Measurements from ENCODE around the gene DNAJC25.
"Not testable (repeated sequence)": the region's sequence is repeated elsewhere in the genome, so short reads cannot be mapped to it uniquely, and the experiment has no call there.

Gene DNAJC25

GRCh38 chr9:111610149-111610548 is 21.0 kb upstream of the DNAJC25 start:
- H3K4me1 Mint-ChIP-seq (ENCODE audit: low read depth) = no peaks in the 10 kb centered on the region
- intact Hi-C loops (cut with micrococcal nuclease) = no loop called here
- H3K9me3 Mint-ChIP-seq = no peaks in the 10 kb centered on the region
- H3K27me3 Mint-ChIP-seq = peaks cover 52% of the 10 kb centered on the region
- no peak overlapping the region for H3K27ac Mint-ChIP-seq
- H3K4me3 Mint-ChIP-seq = no peak overlapping the region
- no peaks in the 10 kb centered on the region for H3K36me3 Mint-ChIP-seq (ENCODE audit: low read depth)

- Mint-ChIP-seq H3K4me3 (no peak overlapping the region), H3K4me1 (ENCODE audit: low read depth) (no peaks in the 10 kb centered on the region), H3K27me3 (peaks cover 48% of the 10 kb centered on the region), H3K9me3 (no peaks in the 10 kb centered on the region), H3K27ac (no peak overlapping the region), H3K36me3 (ENCODE audit: low read depth) (no peaks in the 10 kb centered on the region)
- intact Hi-C loops (cut with micrococcal nuclease) = no loop called here
Measured at GRCh38 chr9:111610845-111611244, 20.3 kb upstream of the DNAJC25 start.

DNA sequence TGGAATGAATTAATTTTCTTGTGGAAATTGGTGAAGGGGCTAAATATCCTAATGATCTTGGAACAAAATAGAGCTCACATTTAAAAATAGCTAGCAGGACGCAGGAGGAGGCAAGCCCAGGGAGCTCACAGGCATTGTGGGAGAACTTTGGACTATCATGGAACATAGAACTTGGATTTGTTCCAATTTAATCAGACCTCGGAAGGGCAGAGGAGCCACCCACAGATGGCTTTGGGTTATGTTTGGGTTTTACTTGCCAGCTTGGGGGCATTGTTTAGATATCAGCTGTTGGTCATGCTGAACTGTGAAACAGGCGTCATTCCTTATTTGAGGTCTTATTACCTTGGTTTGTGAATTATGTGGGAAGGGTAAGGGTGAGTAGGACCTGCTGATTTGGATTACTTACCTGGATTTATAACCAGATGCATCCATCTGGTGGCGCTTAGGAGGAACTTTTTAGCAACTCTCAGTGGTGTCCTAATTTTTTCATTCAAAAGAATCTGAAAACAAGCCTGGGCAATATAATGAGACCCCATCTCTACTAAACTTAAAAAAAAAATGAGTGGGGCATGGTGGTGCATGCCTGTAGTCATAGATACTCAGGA is 17.6 kb upstream of the DNAJC25 start:
- H3K36me3 Mint-ChIP-seq (ENCODE audit: low read depth) = no peaks in the 10 kb centered on the region
- H3K9me3 Mint-ChIP-seq = no peaks in the 10 kb centered on the region

GRCh38 chr9:111615928-111616327 is 15.2 kb upstream of the DNAJC25 start:
- Mint-ChIP-seq H3K36me3 (ENCODE audit: low read depth) (no peaks in the 10 kb centered on the region), H3K4me3 (no peak overlapping the region), H3K27me3 (peaks cover 29% of the 10 kb centered on the region), H3K4me1 (ENCODE audit: low read depth) (no peaks in the 10 kb centered on the region), H3K27ac (no peak overlapping the region), H3K9me3 (no peaks in the 10 kb centered on the region)
- intact Hi-C loops (cut with micrococcal nuclease) = no loop called here

More for the DNA sequence above, 17.6 kb upstream of the DNAJC25 start:
- peaks cover 40% of the 10 kb centered on the region for H3K27me3 Mint-ChIP-seq
- no peaks in the 10 kb centered on the region for H3K4me1 Mint-ChIP-seq (ENCODE audit: low read depth)
- no peak overlapping the region for H3K4me3 Mint-ChIP-seq
- intact Hi-C loops (cut with micrococcal nuclease) = no loop called here
- H3K27ac Mint-ChIP-seq = no peak overlapping the region

DNA sequence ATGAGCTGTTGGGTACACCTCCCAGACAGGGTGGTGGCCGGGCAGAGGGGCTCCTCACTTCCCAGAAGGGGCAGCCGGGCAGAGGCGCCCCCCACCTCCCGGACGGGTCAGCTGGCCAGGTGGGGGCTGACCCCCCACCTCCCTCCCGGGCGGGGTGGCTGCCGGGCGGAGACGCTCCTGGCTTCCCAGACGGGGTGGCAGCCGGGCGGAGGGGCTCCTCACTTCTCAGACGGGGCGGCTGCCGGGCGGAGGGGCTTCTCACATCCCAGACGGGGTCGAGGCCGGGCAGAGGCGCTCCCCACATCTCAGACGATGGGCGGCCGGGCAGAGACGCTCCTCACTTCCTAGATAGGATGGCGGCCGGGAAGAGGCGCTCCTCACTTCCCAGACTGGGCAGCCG is 13.8 kb upstream of the DNAJC25 start:
- H3K4me3 Mint-ChIP-seq; intact Hi-C loops (cut with micrococcal nuclease); H3K27ac Mint-ChIP-seq; H3K9me3 Mint-ChIP-seq; H3K36me3 Mint-ChIP-seq (ENCODE audit: low read depth); H3K4me1 Mint-ChIP-seq (ENCODE audit: low read depth): not testable (repeated sequence)
- peaks cover 20% of the 10 kb centered on the region for H3K27me3 Mint-ChIP-seq

- H3K36me3 Mint-ChIP-seq (ENCODE audit: low read depth) = no peaks in the 10 kb centered on the region
- no peak overlapping the region for H3K27ac Mint-ChIP-seq
- H3K4me1 Mint-ChIP-seq (ENCODE audit: low read depth) = peaks cover 6% of the 10 kb centered on the region
- intact Hi-C loops (cut with micrococcal nuclease) = loop anchor here (10.0 kb wide), 1 partner anchor 137 kb away; the partner anchor contains the start of gene ECPAS
- peaks cover 8% of the 10 kb centered on the region for H3K9me3 Mint-ChIP-seq
- H3K27me3 Mint-ChIP-seq = peaks cover 6% of the 10 kb centered on the region
- no peak overlapping the region for H3K4me3 Mint-ChIP-seq
Measured at GRCh38 chr9:111621895-111622480, 9.1 kb upstream of the DNAJC25 start.

DNA sequence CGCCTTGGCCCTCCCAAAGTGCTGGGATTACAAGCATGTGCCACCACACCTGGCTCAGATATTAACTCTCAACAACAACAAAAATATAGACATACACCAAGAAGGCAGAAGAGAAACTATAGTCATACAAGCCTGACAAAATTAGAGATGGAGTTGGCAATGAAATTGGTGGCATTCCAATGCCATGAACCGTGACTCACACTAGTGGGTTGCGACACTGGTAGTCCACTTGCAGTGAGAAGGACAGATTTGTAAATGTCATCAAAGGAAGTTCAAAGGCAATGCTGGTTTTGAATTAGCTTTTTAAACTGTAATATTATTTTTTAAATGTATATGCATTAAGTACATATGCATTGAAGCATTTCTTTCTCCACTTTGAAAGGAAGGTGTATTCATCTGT is 8.5 kb upstream of the DNAJC25 start:
- no peaks in the 10 kb centered on the region for H3K36me3 Mint-ChIP-seq (ENCODE audit: low read depth)
- peaks cover 5% of the 10 kb centered on the region for H3K27me3 Mint-ChIP-seq
- no peak overlapping the region for H3K27ac Mint-ChIP-seq
- peaks cover 6% of the 10 kb centered on the region for H3K4me1 Mint-ChIP-seq (ENCODE audit: low read depth)
- H3K9me3 Mint-ChIP-seq = peaks cover 8% of the 10 kb centered on the region
- intact Hi-C loops (cut with micrococcal nuclease) = loop anchor here (10.0 kb wide), 1 partner anchor 138 kb away; the partner anchor contains the start of gene ECPAS
- no peak overlapping the region for H3K4me3 Mint-ChIP-seq

DNA sequence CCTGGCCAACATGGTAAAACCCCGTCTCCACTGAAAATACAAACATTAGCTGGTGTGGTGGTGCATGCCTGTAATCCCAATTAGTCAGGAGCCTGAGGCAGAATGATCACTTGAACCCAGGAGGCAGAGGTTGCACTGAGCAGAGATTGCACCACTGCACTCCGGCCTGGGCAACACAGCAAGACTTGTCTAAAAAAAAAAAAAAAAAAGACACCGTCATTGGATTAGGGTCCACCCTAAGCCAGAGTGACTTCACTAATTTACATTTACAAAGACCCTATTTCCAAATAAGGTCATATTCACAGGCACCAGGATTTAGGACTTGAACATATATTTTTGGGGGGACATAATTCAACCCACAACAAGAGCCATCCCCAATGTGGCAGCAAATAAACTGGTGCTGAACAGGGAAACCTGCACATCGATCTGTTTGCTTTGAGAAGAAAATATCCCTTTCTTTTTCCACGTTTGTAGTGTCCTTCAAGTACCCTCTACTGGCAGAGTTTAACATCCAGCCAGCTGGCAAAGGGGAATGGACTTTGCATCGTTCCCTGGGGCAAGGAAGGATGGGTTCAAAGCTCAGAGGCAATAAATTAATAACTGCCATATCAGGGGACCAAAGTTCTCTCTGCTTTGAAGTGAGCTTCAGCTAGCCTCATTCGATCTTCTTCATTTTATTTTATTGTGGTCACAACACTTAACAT is 3.7 kb upstream of the DNAJC25 start:
- H3K36me3 Mint-ChIP-seq (ENCODE audit: low read depth) = peaks cover 6% of the 10 kb centered on the region

GRCh38 chr9:111628411-111628810 is 2.7 kb upstream of the DNAJC25 start:
- H3K27ac Mint-ChIP-seq = no peak overlapping the region
- peaks cover 6% of the 10 kb centered on the region for H3K36me3 Mint-ChIP-seq (ENCODE audit: low read depth)
- no peaks in the 10 kb centered on the region for H3K9me3 Mint-ChIP-seq
- H3K4me3 Mint-ChIP-seq = no peak overlapping the region
- intact Hi-C loops (cut with micrococcal nuclease) = loop anchor here (10.0 kb wide), 1 partner anchor 144 kb away; the partner anchor contains the start of gene ECPAS
- no peaks in the 10 kb centered on the region for H3K27me3 Mint-ChIP-seq
- H3K4me1 Mint-ChIP-seq (ENCODE audit: low read depth) = peaks cover 17% of the 10 kb centered on the region

More for the DNA sequence above, 3.7 kb upstream of the DNAJC25 start:
- Mint-ChIP-seq H3K4me3 (no peak overlapping the region), H3K4me1 (ENCODE audit: low read depth) (peaks cover 9% of the 10 kb centered on the region), H3K27ac (no peak overlapping the region), H3K9me3 (peaks cover 8% of the 10 kb centered on the region), H3K27me3 (no peaks in the 10 kb centered on the region)
- intact Hi-C loops (cut with micrococcal nuclease) = loop anchor here (10.0 kb wide), 1 partner anchor 143 kb away; the partner anchor contains the start of gene ECPAS

DNA sequence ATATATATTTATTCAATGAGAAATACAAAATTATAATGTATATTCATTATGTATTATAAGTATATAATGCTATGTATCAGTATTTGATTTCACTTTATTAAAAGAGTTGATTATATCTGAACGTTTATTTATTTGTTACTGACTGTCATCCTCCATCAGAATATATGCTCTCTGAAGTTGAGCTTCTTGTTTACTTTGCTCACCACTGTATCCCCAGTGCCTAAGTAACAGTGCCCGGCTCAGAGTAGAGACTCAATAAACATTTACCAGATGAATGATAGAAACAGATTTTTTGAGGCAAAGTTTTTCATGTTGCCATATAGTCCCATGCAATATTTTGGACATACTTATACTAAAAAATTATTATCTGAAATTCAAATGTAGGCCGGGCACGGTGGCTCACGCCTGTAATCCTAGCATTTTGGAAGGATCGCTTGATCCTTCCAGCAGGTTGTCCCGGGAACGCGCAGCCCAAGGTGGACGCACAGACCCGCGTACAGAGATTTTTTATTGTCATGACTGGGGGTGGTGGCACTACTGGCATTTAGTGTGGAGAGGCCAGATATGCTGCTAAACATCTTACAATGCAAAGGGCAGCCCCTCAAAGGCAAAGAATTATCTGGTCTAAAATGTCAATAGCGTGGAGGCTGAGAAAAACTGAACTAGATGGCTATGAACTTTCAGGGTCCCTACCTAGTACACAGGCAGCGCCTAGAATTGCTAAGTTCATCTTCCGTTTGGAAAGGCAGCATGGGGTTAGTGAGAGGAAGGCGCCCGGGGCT is 761 bp upstream of the DNAJC25 start:
- intact Hi-C loops (cut with micrococcal nuclease) = loop anchor here (5.0 kb wide), 1 partner anchor 37 kb away; no protein-coding TSS in a partner anchor
- peaks cover 6% of the 10 kb centered on the region for H3K36me3 Mint-ChIP-seq (ENCODE audit: low read depth)
- H3K4me3 Mint-ChIP-seq = peak overlapping the region; percentile 96
- no peaks in the 10 kb centered on the region for H3K9me3 Mint-ChIP-seq
- H3K27me3 Mint-ChIP-seq = no peaks in the 10 kb centered on the region
- peaks cover 36% of the 10 kb centered on the region for H3K4me1 Mint-ChIP-seq (ENCODE audit: low read depth)
- peak overlapping the region; percentile 91 for H3K27ac Mint-ChIP-seq

DNA sequence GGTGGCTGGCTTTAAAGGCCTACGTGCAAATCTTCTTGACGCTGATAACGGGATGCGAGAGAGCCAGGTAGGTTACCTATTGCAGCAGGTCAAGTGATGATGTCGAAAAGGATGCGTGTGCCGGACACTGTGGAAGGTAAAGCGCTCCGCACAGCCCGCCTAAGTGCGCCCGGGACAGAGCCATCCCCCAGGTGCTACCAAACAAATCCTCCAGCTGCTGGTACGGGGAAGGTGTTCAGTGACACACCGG is 245 bp upstream of the DNAJC25 start:
- H3K27me3 Mint-ChIP-seq = no peaks in the 10 kb centered on the region
- H3K36me3 Mint-ChIP-seq (ENCODE audit: low read depth) = peaks cover 6% of the 10 kb centered on the region
- H3K4me3 Mint-ChIP-seq = peak overlapping the region; percentile 96
- peak overlapping the region; percentile 91 for H3K27ac Mint-ChIP-seq
- intact Hi-C loops (cut with micrococcal nuclease) = loop anchor here (5.0 kb wide), 1 partner anchor 36 kb away; no protein-coding TSS in a partner anchor
- no peaks in the 10 kb centered on the region for H3K9me3 Mint-ChIP-seq
- H3K4me1 Mint-ChIP-seq (ENCODE audit: low read depth) = peaks cover 39% of the 10 kb centered on the region

- Mint-ChIP-seq H3K9me3 (no peaks in the 10 kb centered on the region), H3K27me3 (no peaks in the 10 kb centered on the region), H3K4me3 (peak overlapping the region; percentile 96), H3K4me1 (ENCODE audit: low read depth) (peaks cover 39% of the 10 kb centered on the region), H3K36me3 (ENCODE audit: low read depth) (peaks cover 6% of the 10 kb centered on the region), H3K27ac (peak overlapping the region; percentile 91)
- intact Hi-C loops (cut with micrococcal nuclease) = loop anchor here (5.0 kb wide), 1 partner anchor 35 kb away; no protein-coding TSS in a partner anchor
Measured at GRCh38 chr9:111632060-111632459, 926 bp downstream of the DNAJC25 start.

- intact Hi-C loops (cut with micrococcal nuclease) = loop anchor here (5.0 kb wide), 1 partner anchor 34 kb away; no protein-coding TSS in a partner anchor
- Mint-ChIP-seq H3K4me1 (ENCODE audit: low read depth) (peaks cover 39% of the 10 kb centered on the region), H3K27ac (no peak overlapping the region)
Measured at GRCh38 chr9:111632695-111633388, 1.7 kb downstream of the DNAJC25 start.

More at GRCh38 chr9:111632695-111633388, 1.7 kb downstream of the DNAJC25 start:
- no peaks in the 10 kb centered on the region for H3K9me3 Mint-ChIP-seq
- peak overlapping the region; percentile 96 for H3K4me3 Mint-ChIP-seq
- H3K27me3 Mint-ChIP-seq = no peaks in the 10 kb centered on the region
- H3K36me3 Mint-ChIP-seq (ENCODE audit: low read depth) = peaks cover 6% of the 10 kb centered on the region
